ENCODE results near the gene PAOX.

- TF ChIP-seq HNF1B (CRISPR knock-in tag; IDR thresholded peaks at IDR 0.05): no peak
- TF ChIP-seq FOXO4 (CRISPR knock-in tag; conservative IDR thresholded peaks at IDR 0.05): no peak
- no peak for TF ChIP-seq CTCF (CRISPR knock-in tag; IDR thresholded peaks at IDR 0.05)
- no peak for TF ChIP-seq POLR2AphosphoS5 (IDR thresholded peaks at IDR 0.05; ENCODE audit: low read depth, low read length)
- TF ChIP-seq PHF21A (CRISPR knock-in tag; IDR thresholded peaks at IDR 0.05): no peak
- no peak for TF ChIP-seq SOX6 (IDR thresholded peaks at IDR 0.05)
- TF ChIP-seq SOX6 (CRISPR knock-in tag; IDR thresholded peaks at IDR 0.05): no peak
Observed at GRCh38 chr10:133419211-133419950, 40.3 kb downstream of the PAOX start.

Data from HepG2 (cell line).